ENCODE measurements around the gene CD248. TPM values are rescaled to one million over a fixed set of nuclear protein-coding genes. Genes with fewer than 3 reads are reported as not detected.

Gene CD248
- total RNA-seq, 1 donor from 2014 or later: 58.8 TPM

DNA sequence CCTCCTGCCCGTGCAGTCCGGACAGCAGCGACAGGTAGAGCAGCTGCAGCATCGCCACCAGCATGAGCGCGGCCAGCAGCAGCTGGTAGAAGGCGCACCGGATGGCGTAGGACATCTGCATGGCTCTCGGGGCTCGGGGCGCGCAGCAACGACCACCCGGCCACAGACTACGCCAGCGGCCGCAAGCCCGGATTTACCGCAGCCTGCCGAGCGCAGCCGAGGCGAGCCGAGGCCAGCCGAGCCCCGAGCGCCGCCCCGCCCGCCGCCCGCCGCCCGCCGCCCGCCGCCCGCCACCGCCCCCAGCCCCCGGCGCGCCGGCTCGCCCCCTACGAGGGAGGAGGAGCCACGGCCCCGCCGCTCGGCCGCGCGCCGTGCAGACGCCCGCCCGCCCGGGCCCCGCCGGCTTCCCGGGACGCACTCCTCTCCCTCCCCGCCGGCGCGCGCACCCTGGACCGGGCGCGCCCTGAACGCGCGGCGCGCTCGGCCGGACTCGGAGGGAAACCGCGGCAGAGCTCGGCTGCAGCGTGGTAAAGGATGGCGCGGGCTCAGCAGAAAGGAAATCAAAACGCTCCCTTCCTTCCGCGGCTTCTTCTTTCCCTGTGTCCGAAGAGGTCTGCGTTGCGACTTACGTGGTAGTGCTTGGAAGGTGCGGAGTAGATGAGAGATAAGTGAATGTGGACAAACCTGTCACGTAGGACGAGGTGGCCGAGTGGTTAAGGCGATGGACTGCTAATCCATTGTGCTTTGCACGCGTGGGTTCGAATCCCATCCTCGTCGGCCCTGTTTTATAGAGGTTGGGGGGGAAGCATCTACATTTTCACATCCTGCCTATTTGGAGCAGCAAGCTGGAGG lies 30.8 kb upstream of the CD248 start, which contains the start of gene B4GAT1:
Gene B4GAT1 (minus strand): TSS at position 205 of the 852 bp plus-strand sequence. CDS start 84 bp downstream, at position 121.
- Mint-ChIP-seq H3K27me3 (ENCODE audit: low read depth, unreplicated experiment) (no peaks in the 10 kb centered on the region), H3K4me3 (ENCODE audit: unreplicated experiment) (peak within 1 kb of the TSS; percentile 92), H3K36me3 (ENCODE audit: low read depth, unreplicated experiment) (peaks cover 1% of the 10 kb centered on the region), H3K4me1 (ENCODE audit: low read depth, unreplicated experiment) (peaks cover 21% of the 10 kb centered on the region), H3K9me3 (ENCODE audit: unreplicated experiment) (peaks cover 1% of the 10 kb centered on the region), H3K27ac (ENCODE audit: unreplicated experiment) (peak within 1 kb of the TSS; percentile 95)
- Histone ChIP-seq H4K20me1 (ENCODE audit: insufficient read depth, low read length) (peaks cover 18% of the 10 kb centered on the region), H3K27ac (ENCODE audit: low read depth, low read length) (peak within 1 kb of the TSS; percentile 40), H3K27me3 (ENCODE audit: insufficient read depth, low read length) (no peaks in the 10 kb centered on the region), H3K4me3 (ENCODE audit: insufficient read depth, low read depth, low read length) (peak within 1 kb of the TSS; percentile 82), H3K9ac (ENCODE audit: low read length) (peak within 1 kb of the TSS; percentile 84), H3K4me2 (ENCODE audit: low read length) (peak within 1 kb of the TSS; percentile 96), H3K9me3 (ENCODE audit: insufficient read depth, low read depth, low read length) (no peaks in the 10 kb centered on the region), H3K4me1 (ENCODE audit: insufficient read depth, low read length) (peaks cover 33% of the 10 kb centered on the region), H3K79me2 (ENCODE audit: insufficient read depth, low read length) (peaks cover 27% of the 10 kb centered on the region), H3K36me3 (ENCODE audit: insufficient read depth, low read length) (no peaks in the 10 kb centered on the region), H2AFZ (ENCODE audit: low read depth, low read length) (peak within 1 kb of the TSS; percentile 100)
- DNase-seq (ENCODE audit: low read depth) (peak; percentile 83), FAIRE-seq (no peak)
- TF ChIP-seq EZH2 (IDR thresholded peaks at IDR 0.05; ENCODE audit: insufficient read depth, low read length): no peak
- TF ChIP-seq, protein P1, sequence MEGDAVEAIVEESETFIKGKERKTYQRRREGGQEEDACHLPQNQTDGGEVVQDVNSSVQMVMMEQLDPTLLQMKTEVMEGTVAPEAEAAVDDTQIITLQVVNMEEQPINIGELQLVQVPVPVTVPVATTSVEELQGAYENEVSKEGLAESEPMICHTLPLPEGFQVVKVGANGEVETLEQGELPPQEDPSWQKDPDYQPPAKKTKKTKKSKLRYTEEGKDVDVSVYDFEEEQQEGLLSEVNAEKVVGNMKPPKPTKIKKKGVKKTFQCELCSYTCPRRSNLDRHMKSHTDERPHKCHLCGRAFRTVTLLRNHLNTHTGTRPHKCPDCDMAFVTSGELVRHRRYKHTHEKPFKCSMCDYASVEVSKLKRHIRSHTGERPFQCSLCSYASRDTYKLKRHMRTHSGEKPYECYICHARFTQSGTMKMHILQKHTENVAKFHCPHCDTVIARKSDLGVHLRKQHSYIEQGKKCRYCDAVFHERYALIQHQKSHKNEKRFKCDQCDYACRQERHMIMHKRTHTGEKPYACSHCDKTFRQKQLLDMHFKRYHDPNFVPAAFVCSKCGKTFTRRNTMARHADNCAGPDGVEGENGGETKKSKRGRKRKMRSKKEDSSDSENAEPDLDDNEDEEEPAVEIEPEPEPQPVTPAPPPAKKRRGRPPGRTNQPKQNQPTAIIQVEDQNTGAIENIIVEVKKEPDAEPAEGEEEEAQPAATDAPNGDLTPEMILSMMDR (IDR thresholded peaks at IDR 0.05; ENCODE audit: insufficient read depth, low read depth, low read length): no peak

DNA sequence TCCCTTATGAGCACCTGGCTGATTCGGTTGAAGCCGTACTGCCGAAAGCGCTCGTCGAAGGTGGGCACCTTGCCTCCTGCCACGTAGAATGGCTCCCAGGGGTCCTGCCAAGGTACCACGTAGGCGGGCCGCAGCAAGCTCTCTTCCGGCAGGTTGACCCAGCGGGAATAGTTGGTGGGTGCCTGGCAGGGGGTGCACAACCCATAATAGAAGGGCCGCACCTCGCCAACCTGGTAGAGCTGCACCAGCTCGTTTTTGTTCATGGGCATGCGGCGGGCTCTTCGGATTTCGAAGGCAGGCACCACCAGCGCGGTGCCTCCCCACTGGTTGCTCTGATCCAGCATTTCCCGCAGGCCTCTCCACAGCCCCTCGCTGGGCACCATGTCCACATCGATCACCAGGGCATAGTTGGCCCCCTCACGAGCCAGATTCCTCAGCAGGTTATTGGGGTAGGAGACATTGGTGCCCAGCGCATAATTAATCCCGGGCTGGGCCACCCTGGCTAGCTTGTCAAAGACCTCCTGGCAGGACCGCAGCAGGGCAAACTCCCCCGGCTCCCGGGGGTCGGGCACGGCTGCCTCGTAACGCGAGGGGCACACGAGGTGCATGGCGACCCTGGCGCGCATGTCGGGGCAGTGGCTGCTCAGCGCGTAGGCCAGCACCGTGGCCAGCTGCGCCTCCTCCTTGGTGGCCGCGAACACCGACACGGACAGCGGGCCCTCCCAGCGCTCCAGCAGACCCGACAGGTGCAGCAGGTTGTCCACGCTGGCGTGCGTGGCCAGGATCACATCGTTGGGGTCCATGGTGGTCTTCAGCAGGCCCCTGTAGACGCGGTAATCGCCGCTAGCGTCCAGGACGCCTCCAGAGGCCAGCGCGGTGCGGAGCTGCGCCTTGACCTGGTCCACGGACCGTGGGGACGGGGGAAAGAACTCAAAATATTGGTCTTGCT lies 29.9 kb upstream of the CD248 start:
- H3K27me3 ChIP-seq (ENCODE audit: insufficient read depth, low read length): no peaks in the 10 kb centered on the region
- no peaks in the 10 kb centered on the region for H3K36me3 ChIP-seq (ENCODE audit: insufficient read depth, low read length)
- H3K9ac ChIP-seq (ENCODE audit: low read length): peak overlapping the region; percentile 84
- no peak for TF ChIP-seq EZH2 (IDR thresholded peaks at IDR 0.05; ENCODE audit: insufficient read depth, low read length)
- TF ChIP-seq, protein P1 (IDR thresholded peaks at IDR 0.05; ENCODE audit: insufficient read depth, low read depth, low read length): no peak
- Mint-ChIP-seq H3K9me3 (ENCODE audit: unreplicated experiment) (peaks cover 1% of the 10 kb centered on the region), H3K27me3 (ENCODE audit: low read depth, unreplicated experiment) (no peaks in the 10 kb centered on the region), H3K36me3 (ENCODE audit: low read depth, unreplicated experiment) (peaks cover 1% of the 10 kb centered on the region), H3K4me3 (ENCODE audit: unreplicated experiment) (peak overlapping the region; percentile 98), H3K27ac (ENCODE audit: unreplicated experiment) (no peak overlapping the region), H3K4me1 (ENCODE audit: low read depth, unreplicated experiment) (peaks cover 21% of the 10 kb centered on the region)
- peak overlapping the region; percentile 81 for H3K4me3 ChIP-seq (ENCODE audit: insufficient read depth, low read depth, low read length)
- FAIRE-seq: no peak
- H3K27ac ChIP-seq (ENCODE audit: low read depth, low read length): no peak overlapping the region
- no peaks in the 10 kb centered on the region for H3K9me3 ChIP-seq (ENCODE audit: insufficient read depth, low read depth, low read length)
- peaks cover 27% of the 10 kb centered on the region for H4K20me1 ChIP-seq (ENCODE audit: insufficient read depth, low read length)
- peak overlapping the region; percentile 96 for H3K4me2 ChIP-seq (ENCODE audit: low read length)
- peaks cover 33% of the 10 kb centered on the region for H3K79me2 ChIP-seq (ENCODE audit: insufficient read depth, low read length)
- no peak for DNase-seq (ENCODE audit: low read depth)
- H3K4me1 ChIP-seq (ENCODE audit: insufficient read depth, low read length): peaks cover 33% of the 10 kb centered on the region
- H2AFZ ChIP-seq (ENCODE audit: low read depth, low read length): peak overlapping the region; percentile 100

Data from astrocyte (in vitro differentiated cells and primary cell).